ENCODE results near the gene PPM1H.

DNA sequence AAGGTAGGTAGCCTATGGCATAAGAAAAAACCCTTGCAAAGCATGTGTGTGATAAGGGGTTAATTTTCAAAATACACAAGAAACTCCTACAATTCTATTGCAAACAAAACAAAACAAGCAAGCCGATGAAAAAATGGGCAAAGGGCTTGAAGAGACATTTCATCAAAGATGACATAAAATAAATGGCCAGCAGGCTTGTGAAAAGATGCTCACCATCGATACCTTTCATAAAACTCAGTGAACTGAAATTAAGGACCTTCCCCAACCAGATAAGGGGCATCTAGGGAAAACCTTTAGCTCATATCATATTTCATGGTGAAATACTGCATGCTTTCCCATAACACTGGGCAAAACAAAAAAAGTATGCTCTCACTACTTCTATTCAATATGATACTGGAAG, 131.2 kb downstream of the PPM1H start:
- TF ChIP-seq, protein P1, sequence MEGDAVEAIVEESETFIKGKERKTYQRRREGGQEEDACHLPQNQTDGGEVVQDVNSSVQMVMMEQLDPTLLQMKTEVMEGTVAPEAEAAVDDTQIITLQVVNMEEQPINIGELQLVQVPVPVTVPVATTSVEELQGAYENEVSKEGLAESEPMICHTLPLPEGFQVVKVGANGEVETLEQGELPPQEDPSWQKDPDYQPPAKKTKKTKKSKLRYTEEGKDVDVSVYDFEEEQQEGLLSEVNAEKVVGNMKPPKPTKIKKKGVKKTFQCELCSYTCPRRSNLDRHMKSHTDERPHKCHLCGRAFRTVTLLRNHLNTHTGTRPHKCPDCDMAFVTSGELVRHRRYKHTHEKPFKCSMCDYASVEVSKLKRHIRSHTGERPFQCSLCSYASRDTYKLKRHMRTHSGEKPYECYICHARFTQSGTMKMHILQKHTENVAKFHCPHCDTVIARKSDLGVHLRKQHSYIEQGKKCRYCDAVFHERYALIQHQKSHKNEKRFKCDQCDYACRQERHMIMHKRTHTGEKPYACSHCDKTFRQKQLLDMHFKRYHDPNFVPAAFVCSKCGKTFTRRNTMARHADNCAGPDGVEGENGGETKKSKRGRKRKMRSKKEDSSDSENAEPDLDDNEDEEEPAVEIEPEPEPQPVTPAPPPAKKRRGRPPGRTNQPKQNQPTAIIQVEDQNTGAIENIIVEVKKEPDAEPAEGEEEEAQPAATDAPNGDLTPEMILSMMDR (IDR thresholded peaks at IDR 0.05) = no peak
- no peak for TF ChIP-seq POLR2A (IDR thresholded peaks at IDR 0.05)

Data from lower leg skin (tissue), 3 donors.